Glutamatergic neuron (in vitro differentiated cells): Measurements from ENCODE around the gene NES. TPM values are rescaled to one million over a fixed set of nuclear protein-coding genes. Genes with fewer than 3 reads are reported as not detected.
A peak's percentile ranks its signal among the peaks of the same experiment; 100 is the strongest.

Experiments
- DNase-seq: peaks from one replicate; pipeline ENCODE4 v3.0.0; 2022
- H3K27ac Mint-ChIP-seq: one replicate; pipeline ENCODE4 v1.8.0; 2020; ENCODE audit warnings: mild to moderate bottlenecking, mixed read lengths, inconsistent platforms; ENCODE audit not compliant: unreplicated experiment
- H3K27me3 Mint-ChIP-seq: one replicate; pipeline ENCODE4 v1.8.0; 2020; ENCODE audit warnings: mild to moderate bottlenecking, moderate library complexity, mixed read lengths, inconsistent platforms; ENCODE audit not compliant: unreplicated experiment
- H3K36me3 Mint-ChIP-seq: one replicate; pipeline ENCODE4 v1.8.0; 2020; ENCODE audit warnings: mild to moderate bottlenecking, mixed read lengths, inconsistent platforms; ENCODE audit not compliant: unreplicated experiment
- H3K4me1 Mint-ChIP-seq: one replicate; pipeline ENCODE4 v1.8.0; 2020; ENCODE audit warnings: mild to moderate bottlenecking, low read depth, mixed read lengths, inconsistent platforms; ENCODE audit not compliant: unreplicated experiment
- H3K4me3 Mint-ChIP-seq: one replicate; pipeline ENCODE4 v1.8.0; 2020; ENCODE audit warnings: mild to moderate bottlenecking, mixed read lengths, inconsistent platforms; ENCODE audit not compliant: unreplicated experiment
- H3K9me3 Mint-ChIP-seq: one replicate; pipeline ENCODE4 v1.8.0; 2020; ENCODE audit warnings: mild to moderate bottlenecking, moderate library complexity, mixed read lengths, inconsistent platforms; ENCODE audit not compliant: unreplicated experiment
- total RNA-seq: library from RNA; stranded (reverse); fragmentation: NEBNext Ultra II Directional; extraction: Animal tissue kit (Norgen Biotek cat#: 25700); gene quantifications from one replicate; pipeline ENCODE4 v1.2.1, GENCODE V29; 2021; ENCODE audit not compliant: unreplicated experiment
- TF ChIP-seq, protein P1 (sequence below): fragments of 200-600 bp; sonication (generic); IDR thresholded peaks from one replicate; pipeline ENCODE4 v1.5.0; 2021; ENCODE audit not compliant: partially characterized antibody, unreplicated experiment

The NES gene
- total RNA-seq, 1 donor from 2014 or later: 375 TPM

DNA sequence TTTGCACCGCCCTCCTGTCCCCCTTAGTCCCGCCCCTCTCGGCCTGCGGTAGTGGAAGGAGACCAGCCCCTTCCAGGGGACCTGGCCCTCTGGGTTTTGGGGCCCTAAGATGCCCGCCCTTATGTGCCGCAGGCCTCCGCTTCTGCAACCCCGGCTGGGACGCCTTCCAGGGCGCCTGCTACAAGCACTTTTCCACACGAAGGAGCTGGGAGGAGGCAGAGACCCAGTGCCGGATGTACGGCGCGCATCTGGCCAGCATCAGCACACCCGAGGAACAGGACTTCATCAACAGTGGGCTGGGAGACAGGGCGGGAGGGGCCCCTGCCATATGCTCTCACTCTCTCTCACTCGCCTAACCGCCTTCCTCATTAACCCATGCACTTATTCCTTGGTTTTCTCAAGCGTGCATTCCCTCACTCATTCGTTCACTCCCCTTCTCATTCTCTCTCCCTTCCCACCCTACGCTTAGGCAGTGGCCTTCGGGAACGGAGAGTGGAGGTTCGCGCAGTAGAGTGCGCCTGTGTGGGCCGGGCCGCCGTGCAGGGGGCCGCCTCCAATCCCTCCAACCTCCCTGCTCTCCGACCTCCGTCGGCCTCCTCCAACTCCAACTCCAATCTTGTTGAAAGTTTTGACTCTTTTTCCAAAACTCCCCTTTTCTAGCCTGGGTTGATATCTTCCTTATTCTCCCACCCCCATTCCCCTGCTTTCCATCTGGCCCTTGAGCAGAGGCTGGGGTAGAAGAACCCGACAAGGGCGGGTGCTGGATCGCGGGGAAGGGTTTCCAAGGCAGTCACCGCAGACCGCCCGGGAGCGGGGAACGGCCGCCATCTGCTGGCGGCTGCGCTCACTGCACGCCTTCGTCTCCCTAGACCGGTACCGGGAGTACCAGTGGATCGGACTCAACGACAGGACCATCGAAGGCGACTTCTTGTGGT is 20.1 kb downstream of the NES start:
- DNase-seq: peak; percentile 80
- Mint-ChIP-seq H3K9me3 (peaks cover 15% of the 10 kb centered on the region), H3K4me3 (peak overlapping the region; percentile 81), H3K27me3 (peaks cover 22% of the 10 kb centered on the region), H3K27ac (no peak overlapping the region), H3K4me1 (peaks cover 51% of the 10 kb centered on the region), H3K36me3 (no peaks in the 10 kb centered on the region)
- TF ChIP-seq, protein P1, sequence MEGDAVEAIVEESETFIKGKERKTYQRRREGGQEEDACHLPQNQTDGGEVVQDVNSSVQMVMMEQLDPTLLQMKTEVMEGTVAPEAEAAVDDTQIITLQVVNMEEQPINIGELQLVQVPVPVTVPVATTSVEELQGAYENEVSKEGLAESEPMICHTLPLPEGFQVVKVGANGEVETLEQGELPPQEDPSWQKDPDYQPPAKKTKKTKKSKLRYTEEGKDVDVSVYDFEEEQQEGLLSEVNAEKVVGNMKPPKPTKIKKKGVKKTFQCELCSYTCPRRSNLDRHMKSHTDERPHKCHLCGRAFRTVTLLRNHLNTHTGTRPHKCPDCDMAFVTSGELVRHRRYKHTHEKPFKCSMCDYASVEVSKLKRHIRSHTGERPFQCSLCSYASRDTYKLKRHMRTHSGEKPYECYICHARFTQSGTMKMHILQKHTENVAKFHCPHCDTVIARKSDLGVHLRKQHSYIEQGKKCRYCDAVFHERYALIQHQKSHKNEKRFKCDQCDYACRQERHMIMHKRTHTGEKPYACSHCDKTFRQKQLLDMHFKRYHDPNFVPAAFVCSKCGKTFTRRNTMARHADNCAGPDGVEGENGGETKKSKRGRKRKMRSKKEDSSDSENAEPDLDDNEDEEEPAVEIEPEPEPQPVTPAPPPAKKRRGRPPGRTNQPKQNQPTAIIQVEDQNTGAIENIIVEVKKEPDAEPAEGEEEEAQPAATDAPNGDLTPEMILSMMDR: peak; percentile 88

DNA sequence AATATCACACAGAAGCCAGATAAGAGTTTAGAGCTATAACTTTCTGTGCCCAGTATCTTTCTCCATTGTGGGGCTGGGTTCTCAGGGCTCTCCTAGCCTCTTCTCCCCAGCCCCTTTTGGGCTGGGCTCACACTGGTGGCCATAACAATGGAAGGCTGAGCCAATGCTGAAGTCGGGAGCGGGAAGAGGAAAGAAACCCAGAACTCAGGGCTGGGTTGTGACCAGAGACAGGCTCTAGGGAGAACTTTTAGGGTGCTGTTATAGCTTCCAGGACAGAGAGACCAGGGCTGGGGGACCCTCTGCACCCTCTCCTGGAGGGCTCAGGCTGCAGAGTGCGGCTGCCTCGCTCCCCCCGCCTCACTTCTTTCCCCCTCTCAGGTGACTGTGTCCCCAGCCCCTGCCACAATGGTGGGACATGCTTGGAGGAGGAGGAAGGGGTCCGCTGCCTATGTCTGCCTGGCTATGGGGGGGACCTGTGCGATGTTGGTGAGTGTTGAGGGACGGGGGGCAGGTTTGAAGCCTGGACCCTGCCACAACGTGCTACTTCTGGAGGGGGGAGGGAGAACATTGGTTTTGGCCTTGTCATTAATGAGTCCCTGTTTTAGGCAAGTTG is 21.2 kb downstream of the NES start:
- Mint-ChIP-seq H3K36me3 (no peaks in the 10 kb centered on the region), H3K4me1 (peaks cover 45% of the 10 kb centered on the region), H3K9me3 (peaks cover 16% of the 10 kb centered on the region), H3K27me3 (peaks cover 23% of the 10 kb centered on the region), H3K27ac (peak overlapping the region; percentile 43), H3K4me3 (peak overlapping the region; percentile 81)
- TF ChIP-seq, protein P1: no peak
- no peak for DNase-seq

DNA sequence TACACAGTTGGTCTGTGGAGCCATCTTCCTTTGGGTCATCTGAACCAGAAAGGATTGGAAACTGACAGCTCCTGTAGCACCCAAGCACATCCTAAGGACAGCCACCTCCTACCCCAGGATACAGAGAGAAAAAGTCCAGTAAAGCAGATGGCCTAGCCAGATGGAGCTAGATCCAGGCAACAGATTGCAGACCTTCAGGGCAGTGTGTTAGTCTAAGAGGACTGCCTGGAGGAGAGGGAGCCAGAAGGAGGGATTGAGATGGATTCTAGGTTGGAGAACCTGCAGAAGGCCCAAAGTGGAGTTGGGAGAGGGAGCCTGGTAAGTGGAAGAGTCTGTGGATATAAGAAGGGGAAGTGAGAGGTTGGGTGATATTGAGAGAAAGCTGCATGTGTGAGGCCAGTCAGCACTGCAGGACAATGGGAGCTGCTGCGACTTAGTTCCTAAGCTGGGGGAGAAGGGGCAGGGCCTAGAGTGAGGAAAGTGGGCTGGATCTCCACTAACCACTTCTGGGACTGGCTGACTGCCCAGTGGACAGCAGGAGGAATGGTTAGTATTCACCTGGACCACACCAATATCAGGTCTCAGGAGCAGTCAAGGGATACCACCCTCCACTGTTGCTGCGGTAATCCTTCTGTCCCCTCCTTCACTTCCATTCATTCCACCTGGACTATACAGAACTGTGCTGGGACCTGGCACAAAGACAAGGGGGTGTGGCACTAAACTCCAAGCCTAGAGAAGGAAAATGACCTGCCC is 21.9 kb downstream of the NES start:
- H3K4me3 Mint-ChIP-seq: peak overlapping the region; percentile 48
- no peaks in the 10 kb centered on the region for H3K36me3 Mint-ChIP-seq
- H3K9me3 Mint-ChIP-seq: peaks cover 18% of the 10 kb centered on the region
- DNase-seq: no peak
- H3K27me3 Mint-ChIP-seq: peaks cover 24% of the 10 kb centered on the region
- H3K4me1 Mint-ChIP-seq: peaks cover 41% of the 10 kb centered on the region
- H3K27ac Mint-ChIP-seq: peak overlapping the region; percentile 75
- TF ChIP-seq, protein P1: no peak

DNA sequence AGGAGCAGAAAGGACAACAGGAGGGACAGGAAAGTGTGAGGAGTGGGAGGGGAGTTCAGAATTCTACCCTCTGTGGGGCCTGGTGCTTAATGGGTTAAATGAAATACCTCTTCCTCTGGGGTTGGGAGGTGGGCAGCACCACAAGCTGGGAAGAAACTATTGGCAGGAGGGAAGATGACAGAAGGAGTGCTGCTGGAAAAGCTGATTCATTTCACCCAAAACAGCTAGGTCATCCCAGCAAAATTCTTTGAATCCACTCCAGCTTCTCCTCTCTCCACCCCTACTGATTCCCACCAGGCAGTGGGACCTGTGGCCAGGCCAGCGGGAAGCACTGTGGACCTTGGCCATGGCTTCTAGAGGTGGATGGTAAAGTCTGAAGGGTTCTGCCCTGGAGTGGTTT is 22.5 kb downstream of the NES start:
- Mint-ChIP-seq H3K4me3 (peak overlapping the region; percentile 55), H3K9me3 (peaks cover 18% of the 10 kb centered on the region), H3K27ac (peak overlapping the region; percentile 87), H3K4me1 (peaks cover 36% of the 10 kb centered on the region), H3K36me3 (no peaks in the 10 kb centered on the region), H3K27me3 (peaks cover 20% of the 10 kb centered on the region)
- DNase-seq: no peak
- TF ChIP-seq, protein P1: no peak
